ENCODE results near the gene TTC9. TPM values are rescaled to one million over a fixed set of nuclear protein-coding genes. Genes with fewer than 3 reads are reported as not detected.

TTC9 gene
- total and polyA plus RNA-seq, 9 of the 15 experiments (the other 6 are each of a cell fraction or from before 2014, with no cell fraction given) = 0.07 TPM; not detected in 8

DNA sequence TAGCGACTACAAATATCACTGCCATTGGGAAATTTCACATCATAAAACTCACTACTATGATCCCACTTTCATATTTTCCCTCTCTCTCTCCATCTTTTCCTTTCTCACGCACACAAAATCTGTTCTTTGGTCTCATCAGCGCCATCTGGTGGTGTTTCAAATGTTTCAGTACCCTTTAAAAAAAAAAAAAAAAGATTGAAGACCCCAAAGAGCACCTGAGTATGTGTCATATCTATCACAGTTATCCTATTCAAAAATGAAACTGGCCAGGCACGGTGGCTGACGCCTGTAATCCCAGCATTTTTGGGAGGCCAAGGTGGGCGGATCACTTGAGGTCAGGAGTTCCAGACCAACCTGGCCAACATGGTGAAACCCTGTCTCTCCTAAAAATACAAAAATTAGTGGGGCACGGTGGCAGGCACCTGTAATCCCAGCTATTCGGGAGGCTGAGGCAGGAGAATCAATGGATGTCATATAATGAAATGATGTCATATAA lies 72.4 kb downstream of the TTC9 start (continued):
- TF ChIP-seq POLR2H (tag; IDR thresholded peaks at IDR 0.05; ENCODE audit: low read depth) (no peak), MIER1 (IDR thresholded peaks at IDR 0.05; ENCODE audit: low read depth) (no peak), ZFX (CRISPR knock-in tag; IDR thresholded peaks at IDR 0.05) (no peak), CBX8 (IDR thresholded peaks at IDR 0.05; ENCODE audit: borderline replicate concordance, extremely low read depth, low read depth, low read length, poor library complexity, severe bottlenecking) (no peak), SRSF7 (optimal IDR thresholded peaks at IDR 0.05; ENCODE audit: low read depth, low read length) (no peak), CREB3L1 (IDR thresholded peaks at IDR 0.05; ENCODE audit: borderline replicate concordance, low read depth) (no peak), RERE (CRISPR knock-in tag; IDR thresholded peaks at IDR 0.05; ENCODE audit: borderline replicate concordance) (no peak)
- TF ChIP-seq, protein P1, sequence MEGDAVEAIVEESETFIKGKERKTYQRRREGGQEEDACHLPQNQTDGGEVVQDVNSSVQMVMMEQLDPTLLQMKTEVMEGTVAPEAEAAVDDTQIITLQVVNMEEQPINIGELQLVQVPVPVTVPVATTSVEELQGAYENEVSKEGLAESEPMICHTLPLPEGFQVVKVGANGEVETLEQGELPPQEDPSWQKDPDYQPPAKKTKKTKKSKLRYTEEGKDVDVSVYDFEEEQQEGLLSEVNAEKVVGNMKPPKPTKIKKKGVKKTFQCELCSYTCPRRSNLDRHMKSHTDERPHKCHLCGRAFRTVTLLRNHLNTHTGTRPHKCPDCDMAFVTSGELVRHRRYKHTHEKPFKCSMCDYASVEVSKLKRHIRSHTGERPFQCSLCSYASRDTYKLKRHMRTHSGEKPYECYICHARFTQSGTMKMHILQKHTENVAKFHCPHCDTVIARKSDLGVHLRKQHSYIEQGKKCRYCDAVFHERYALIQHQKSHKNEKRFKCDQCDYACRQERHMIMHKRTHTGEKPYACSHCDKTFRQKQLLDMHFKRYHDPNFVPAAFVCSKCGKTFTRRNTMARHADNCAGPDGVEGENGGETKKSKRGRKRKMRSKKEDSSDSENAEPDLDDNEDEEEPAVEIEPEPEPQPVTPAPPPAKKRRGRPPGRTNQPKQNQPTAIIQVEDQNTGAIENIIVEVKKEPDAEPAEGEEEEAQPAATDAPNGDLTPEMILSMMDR (IDR thresholded peaks at IDR 0.05 in 2 of 3, conservative IDR thresholded peaks at IDR 0.05 in 1 of 3; ENCODE audit: insufficient read depth in 2 of 3, low read depth in 1 of 3, low read length in 3 of 3) = peak in 2 of 3 experiments; percentile 47 to 48; a peak in 3 of 6 replicates
